Psoas muscle (tissue), 8 donors: ENCODE measurements around the gene GCN1. TPM values are rescaled to one million over a fixed set of nuclear protein-coding genes. Genes with fewer than 3 reads are reported as not detected.

Experiments used
- ATAC-seq, 4 donors: fragments of 200-7000 bp; cut with Tn5 transposase; one replicate each; pipeline ENCODE4 v1.9.1; 2020; ENCODE audit warnings: moderate library complexity in 3 of 4, mild to moderate bottlenecking in 2 of 4
- DNase-seq, 2 donors: peaks; one replicate each; pipeline ENCODE4 v3.0.0-alpha.2; 2020
- H3K27ac ChIP-seq: fragments of 200-600 bp; one replicate; pipeline ENCODE4 v1.8.0; 2022
- H3K27me3 ChIP-seq, 3 donors: fragments of 200-600 bp in 1 of 3; one replicate each; pipeline versions ENCODE4 v1.6.1 to v1.8.0; 2013 to 2022; ENCODE audit warnings: low read length in 2 of 3, mild to moderate bottlenecking in 2 of 3, moderate library complexity in 1 of 3; ENCODE audit not compliant: insufficient read depth in 3 of 3
- H3K36me3 ChIP-seq, 2 donors: fragments of 200-600 bp in 1 of 2; one replicate each; pipeline versions ENCODE4 v1.6.1 to v1.8.0; 2013 to 2022; ENCODE audit warnings: low read depth in 1 of 2, mild to moderate bottlenecking in 1 of 2, moderate library complexity in 1 of 2; ENCODE audit not compliant: insufficient read depth in 1 of 2
- H3K4me1 ChIP-seq: fragments of 200-600 bp; one replicate; pipeline ENCODE4 v1.8.0; 2022
- H3K4me3 ChIP-seq: fragments of 200-600 bp; one replicate; pipeline ENCODE4 v1.8.0; 2022; ENCODE audit warnings: mild to moderate bottlenecking
- H3K9me3 ChIP-seq: fragments of 200-600 bp; one replicate; pipeline ENCODE4 v1.8.0; 2022
- WGBS, 3 donors: extraction: QIAGEN DNeasy Blood & Tissue Kit; methylation state at CpG; one replicate each; pipeline versions ENCODE4 v1.1.6 to v1.1.7; 2013; 5-methylcytosine and 5-hydroxymethylcytosine counted together
- intact Hi-C, 2 donors: fragments of 100-400 bp; cut with DNase I; formaldehyde crosslinking; loops; one replicate each; pipeline versions ENCODE4 v1.11.0 to v1.14.2; 2022
- polyA plus RNA-seq, 3 donors: library from polyadenylated mRNA; stranded (reverse); fragments of 200-250 nt; gene quantifications; one replicate each; pipeline ENCODE4 v1.2.3, GENCODE V29; 2013
- total RNA-seq, 4 donors: library from RNA; stranded (reverse); fragmentation: NEBNext Ultra II Directional in 2 of 4; extraction: Animal tissue kit (Norgen Biotek cat#: 25700) in 2 of 4; gene quantifications; one replicate each; pipeline versions ENCODE4 v1.2.1 to v1.2.4, GENCODE V29; 2021 to 2023
- TF ChIP-seq, protein P1 (sequence below): fragments of 200-600 bp; IDR thresholded peaks from one replicate; pipeline ENCODE4 v1.8.0; 2022; ENCODE audit warnings: antibody characterized with exemption
- donor health status: healthy with polysubstance abuse.
- donor health status: DM: no; HTN: no; CAD: no; lungs with moderate emphysema.
- donor health status: Bipolar disorder and iron deficiency.
- donor health status: healthy.
- donor health status: DM: yes; HTN: yes; CAD: no.
- donor health status: DM: no; HTN: no; CAD: no.
- donor health status: DM: no; HTN: no; CAD: no.
- donor health status: DM: yes; HTN: yes; CAD: no.

GCN1 gene
- total and polyA plus RNA-seq, 7 donors = 19.6 to 80.9 (median 63.1) TPM

DNA sequence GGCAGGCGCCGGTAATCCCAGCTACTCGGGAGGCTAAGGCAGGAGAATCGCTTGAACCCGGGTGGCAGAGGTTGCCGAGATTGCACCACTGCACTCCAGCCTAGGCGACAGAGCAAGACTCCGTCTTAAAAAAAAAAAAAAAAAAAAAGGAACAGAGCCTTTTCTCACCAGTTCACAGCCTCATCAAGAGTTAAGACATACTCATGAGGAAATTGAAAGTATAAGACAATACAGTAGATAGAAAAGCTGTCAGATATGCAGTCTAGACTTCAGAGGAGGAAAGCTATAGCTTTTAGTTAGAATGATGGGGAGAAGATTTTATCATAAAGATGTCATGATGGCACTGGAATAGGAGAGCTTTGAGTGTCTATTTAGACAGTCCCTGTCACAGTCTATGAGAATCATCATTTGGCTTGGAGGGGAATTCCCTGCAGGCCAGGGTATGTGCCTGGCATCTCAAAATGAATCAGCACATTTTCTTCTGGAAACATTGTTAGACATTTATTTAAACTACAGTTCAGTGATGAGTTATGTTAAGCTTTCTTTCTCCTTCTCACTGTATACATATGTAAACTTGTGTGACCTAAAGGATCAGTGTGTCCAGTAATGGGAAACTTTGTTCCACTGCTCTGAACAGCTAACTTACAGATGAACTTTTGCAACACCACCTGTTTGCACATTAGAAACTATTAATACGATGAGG is 75.1 kb downstream of the GCN1 start:
- Histone ChIP-seq H3K27ac (peak overlapping the region; percentile 87), H3K4me3 (peak overlapping the region; percentile 77), H3K27me3 (no peaks in the 10 kb centered on the region), H3K36me3 (peaks cover 0 to 5% of the 10 kb centered on the region in 2 donors), H3K4me1 (peaks cover 31% of the 10 kb centered on the region), H3K9me3 (no peaks in the 10 kb centered on the region)
- 59 to 85% (median 62%) methylated on average over 9 of the region's 9 CpGs for WGBS, 3 donors
- TF ChIP-seq, protein P1, sequence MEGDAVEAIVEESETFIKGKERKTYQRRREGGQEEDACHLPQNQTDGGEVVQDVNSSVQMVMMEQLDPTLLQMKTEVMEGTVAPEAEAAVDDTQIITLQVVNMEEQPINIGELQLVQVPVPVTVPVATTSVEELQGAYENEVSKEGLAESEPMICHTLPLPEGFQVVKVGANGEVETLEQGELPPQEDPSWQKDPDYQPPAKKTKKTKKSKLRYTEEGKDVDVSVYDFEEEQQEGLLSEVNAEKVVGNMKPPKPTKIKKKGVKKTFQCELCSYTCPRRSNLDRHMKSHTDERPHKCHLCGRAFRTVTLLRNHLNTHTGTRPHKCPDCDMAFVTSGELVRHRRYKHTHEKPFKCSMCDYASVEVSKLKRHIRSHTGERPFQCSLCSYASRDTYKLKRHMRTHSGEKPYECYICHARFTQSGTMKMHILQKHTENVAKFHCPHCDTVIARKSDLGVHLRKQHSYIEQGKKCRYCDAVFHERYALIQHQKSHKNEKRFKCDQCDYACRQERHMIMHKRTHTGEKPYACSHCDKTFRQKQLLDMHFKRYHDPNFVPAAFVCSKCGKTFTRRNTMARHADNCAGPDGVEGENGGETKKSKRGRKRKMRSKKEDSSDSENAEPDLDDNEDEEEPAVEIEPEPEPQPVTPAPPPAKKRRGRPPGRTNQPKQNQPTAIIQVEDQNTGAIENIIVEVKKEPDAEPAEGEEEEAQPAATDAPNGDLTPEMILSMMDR = no peak
- intact Hi-C loops = loop anchor here in 1 of 2 donors (10.0 kb wide), 1 partner anchor 145 kb away; the partner anchor contains the start of gene PXN
- ATAC-seq = peak in 1 of 4 donors; percentile 27
- DNase-seq = no peak

DNA sequence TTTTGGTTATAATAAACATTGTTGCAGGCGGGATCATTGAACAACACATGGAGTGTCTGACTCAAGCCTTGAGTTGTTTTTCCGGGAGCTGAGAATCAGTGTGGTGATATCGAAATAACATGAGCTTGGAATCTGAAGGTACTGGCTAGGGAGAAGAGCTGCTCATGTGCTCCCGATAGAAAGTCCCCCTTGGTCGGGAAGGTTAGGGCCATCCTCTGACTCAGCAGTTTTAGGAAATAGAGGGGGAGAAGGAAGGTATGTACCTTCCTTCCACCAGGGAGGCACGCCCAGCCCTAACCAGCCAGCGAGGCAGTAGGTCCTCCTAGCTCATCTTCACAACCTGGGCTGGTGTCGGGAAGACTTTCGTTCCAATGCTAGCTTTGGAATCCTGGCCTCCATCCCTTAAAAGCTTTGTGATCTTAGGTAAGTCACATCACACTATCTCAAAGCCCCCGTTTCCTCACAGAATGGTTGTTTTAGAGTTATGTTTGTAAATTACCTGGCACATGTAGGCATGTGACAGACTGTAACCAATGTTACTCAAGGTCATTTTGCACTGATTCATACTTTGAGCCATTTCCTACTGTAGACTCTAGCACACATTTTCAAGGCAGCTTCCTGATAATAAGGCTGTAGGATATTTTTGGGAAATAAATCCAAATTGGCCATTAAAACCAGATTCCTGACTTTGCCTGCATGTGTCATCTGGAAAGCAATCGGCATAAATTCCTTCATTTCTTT is 76.0 kb downstream of the GCN1 start:
- no peaks in the 10 kb centered on the region for H3K27me3 ChIP-seq
- no peaks in the 10 kb centered on the region for H3K9me3 ChIP-seq
- peak overlapping the region; percentile 87 for H3K27ac ChIP-seq
- H3K36me3 ChIP-seq = peaks cover 0 to 14% of the 10 kb centered on the region in 2 donors
- ATAC-seq = no peak
- H3K4me1 ChIP-seq = peaks cover 31% of the 10 kb centered on the region
- TF ChIP-seq, protein P1 = no peak
- no peak for DNase-seq
- peak overlapping the region; percentile 77 for H3K4me3 ChIP-seq
- intact Hi-C loops = loop anchor here in 1 of 2 donors (10.0 kb wide), 1 partner anchor 146 kb away; the partner anchor contains the start of gene PXN
- 54 to 68% (median 59%) methylated on average over 11 of the region's 11 CpGs for WGBS, 3 donors

DNA sequence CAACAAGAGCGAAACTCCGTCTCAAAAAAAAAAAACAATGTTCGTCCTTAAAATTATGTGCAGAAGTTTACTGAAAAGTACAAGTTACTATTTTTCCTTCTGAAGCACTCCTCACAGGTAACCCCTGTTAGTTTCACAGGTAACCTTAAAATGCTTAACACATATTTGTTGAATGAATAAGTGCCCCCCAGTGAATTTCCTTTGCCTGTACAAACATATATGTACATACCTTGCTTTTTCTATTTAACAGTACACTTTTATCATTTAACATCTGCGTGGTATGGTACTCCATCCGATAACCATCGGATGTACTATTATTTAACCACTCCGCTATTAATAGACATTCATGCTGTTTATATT is 76.6 kb downstream of the GCN1 start:
- WGBS, 3 donors = 44 to 50% (median 44%) methylated on average over 7 of the region's 7 CpGs
- H3K9me3 ChIP-seq = no peaks in the 10 kb centered on the region
- DNase-seq = no peak
- intact Hi-C loops = loop anchor here in 1 of 2 donors (10.0 kb wide), 1 partner anchor 147 kb away; the partner anchor contains the start of gene PXN
- ATAC-seq = no peak
- TF ChIP-seq, protein P1 = no peak
- peak overlapping the region; percentile 87 for H3K27ac ChIP-seq
- peaks cover 0 to 14% of the 10 kb centered on the region in 2 donors for H3K36me3 ChIP-seq
- H3K4me3 ChIP-seq = peak overlapping the region; percentile 77
- peaks cover 31% of the 10 kb centered on the region for H3K4me1 ChIP-seq
- no peaks in the 10 kb centered on the region for H3K27me3 ChIP-seq

DNA sequence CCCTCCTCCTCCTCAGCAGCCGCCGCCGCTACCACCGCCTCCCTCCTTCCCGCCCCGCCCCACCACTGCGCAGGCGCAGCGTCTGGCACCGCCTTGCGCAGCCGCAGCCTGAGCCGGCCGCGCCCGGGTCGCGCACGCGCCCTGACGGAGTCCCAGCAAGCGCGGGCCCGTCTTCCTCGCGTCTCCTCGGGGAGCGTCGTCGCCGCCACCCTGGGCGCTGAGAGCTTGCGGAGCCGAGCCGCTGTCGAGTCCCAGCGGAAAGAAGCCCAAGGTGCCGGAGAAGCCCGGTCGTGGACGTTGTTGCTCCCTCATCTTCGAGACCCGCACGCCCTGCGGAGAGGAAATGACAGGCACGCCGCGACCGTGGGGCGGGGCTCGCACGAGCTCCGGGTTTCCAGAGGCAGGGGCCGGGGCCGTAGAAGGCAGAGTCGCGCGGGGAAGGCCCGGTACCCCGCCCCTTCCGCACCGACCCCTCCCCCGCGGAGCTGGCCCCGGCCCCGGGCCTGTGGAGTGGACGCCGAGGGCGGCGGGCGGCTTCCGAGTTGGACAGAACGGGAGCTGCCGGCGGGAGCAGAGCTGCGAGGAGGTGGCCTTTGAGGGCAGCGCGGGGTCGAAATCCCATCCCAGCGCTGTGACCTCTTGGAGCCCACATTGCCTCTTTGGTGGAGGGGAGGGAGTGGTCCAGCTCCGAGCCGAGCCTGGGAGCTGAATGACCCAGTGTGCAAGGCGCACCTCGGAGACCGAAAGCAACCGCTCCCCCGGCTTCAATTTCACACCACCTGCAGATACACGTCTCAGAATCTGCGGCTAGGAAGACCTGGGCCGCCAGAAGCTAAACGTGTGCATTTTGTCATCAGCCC is 77.5 kb downstream of the GCN1 start:
- peak overlapping the region; percentile 87 for H3K27ac ChIP-seq
- H3K9me3 ChIP-seq = no peaks in the 10 kb centered on the region
- intact Hi-C loops = loop anchor here in 1 of 2 donors (10.0 kb wide), 1 partner anchor 148 kb away; the partner anchor contains the start of gene PXN
- no peaks in the 10 kb centered on the region for H3K27me3 ChIP-seq
- peak; percentile 94 to 98 for DNase-seq
- H3K4me3 ChIP-seq = peak overlapping the region; percentile 77
- TF ChIP-seq, protein P1 = no peak
- H3K36me3 ChIP-seq = peaks cover 0 to 14% of the 10 kb centered on the region in 2 donors
- peak; percentile 90 to 96 (median 93) for ATAC-seq
- 0 to 1% (median 0%) methylated on average over 56 to 91 of the region's 91 CpGs for WGBS, 3 donors
- peaks cover 31% of the 10 kb centered on the region for H3K4me1 ChIP-seq
